Measurements from ENCODE around the gene CDH13.

Gene CDH13

GRCh38 chr16:82947698-82948097, 320.9 kb downstream of the CDH13 start:
- TF ChIP-seq POLR2AphosphoS5 (IDR thresholded peaks at IDR 0.05; ENCODE audit: low read depth, low read length), result no peak
- TF ChIP-seq SIN3A (IDR thresholded peaks at IDR 0.05; ENCODE audit: borderline replicate concordance, insufficient read depth, low read length), result no peak
- TF ChIP-seq, protein P1, sequence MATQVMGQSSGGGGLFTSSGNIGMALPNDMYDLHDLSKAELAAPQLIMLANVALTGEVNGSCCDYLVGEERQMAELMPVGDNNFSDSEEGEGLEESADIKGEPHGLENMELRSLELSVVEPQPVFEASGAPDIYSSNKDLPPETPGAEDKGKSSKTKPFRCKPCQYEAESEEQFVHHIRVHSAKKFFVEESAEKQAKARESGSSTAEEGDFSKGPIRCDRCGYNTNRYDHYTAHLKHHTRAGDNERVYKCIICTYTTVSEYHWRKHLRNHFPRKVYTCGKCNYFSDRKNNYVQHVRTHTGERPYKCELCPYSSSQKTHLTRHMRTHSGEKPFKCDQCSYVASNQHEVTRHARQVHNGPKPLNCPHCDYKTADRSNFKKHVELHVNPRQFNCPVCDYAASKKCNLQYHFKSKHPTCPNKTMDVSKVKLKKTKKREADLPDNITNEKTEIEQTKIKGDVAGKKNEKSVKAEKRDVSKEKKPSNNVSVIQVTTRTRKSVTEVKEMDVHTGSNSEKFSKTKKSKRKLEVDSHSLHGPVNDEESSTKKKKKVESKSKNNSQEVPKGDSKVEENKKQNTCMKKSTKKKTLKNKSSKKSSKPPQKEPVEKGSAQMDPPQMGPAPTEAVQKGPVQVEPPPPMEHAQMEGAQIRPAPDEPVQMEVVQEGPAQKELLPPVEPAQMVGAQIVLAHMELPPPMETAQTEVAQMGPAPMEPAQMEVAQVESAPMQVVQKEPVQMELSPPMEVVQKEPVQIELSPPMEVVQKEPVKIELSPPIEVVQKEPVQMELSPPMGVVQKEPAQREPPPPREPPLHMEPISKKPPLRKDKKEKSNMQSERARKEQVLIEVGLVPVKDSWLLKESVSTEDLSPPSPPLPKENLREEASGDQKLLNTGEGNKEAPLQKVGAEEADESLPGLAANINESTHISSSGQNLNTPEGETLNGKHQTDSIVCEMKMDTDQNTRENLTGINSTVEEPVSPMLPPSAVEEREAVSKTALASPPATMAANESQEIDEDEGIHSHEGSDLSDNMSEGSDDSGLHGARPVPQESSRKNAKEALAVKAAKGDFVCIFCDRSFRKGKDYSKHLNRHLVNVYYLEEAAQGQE (IDR thresholded peaks at IDR 0.05; ENCODE audit: insufficient read depth in 1 of 2, low read depth in 2 of 2, low read length in 2 of 2), result no peak
- no peak for TF ChIP-seq FOXP2 (optimal IDR thresholded peaks at IDR 0.05; ENCODE audit: borderline replicate concordance, extremely low read depth, extremely low read length, insufficient read depth)
- no peak for TF ChIP-seq TAF1 (IDR thresholded peaks at IDR 0.05; ENCODE audit: borderline replicate concordance, insufficient read depth, low read length)

GRCh38 chr16:82949016-82949415, 322.2 kb downstream of the CDH13 start:
- TF ChIP-seq TAF1 (IDR thresholded peaks at IDR 0.05; ENCODE audit: borderline replicate concordance, insufficient read depth, low read length) (no peak), POLR2AphosphoS5 (IDR thresholded peaks at IDR 0.05; ENCODE audit: low read depth, low read length) (no peak), SIN3A (IDR thresholded peaks at IDR 0.05; ENCODE audit: borderline replicate concordance, insufficient read depth, low read length) (no peak), FOXP2 (optimal IDR thresholded peaks at IDR 0.05; ENCODE audit: borderline replicate concordance, extremely low read depth, extremely low read length, insufficient read depth) (no peak)
- TF ChIP-seq, protein P1 (IDR thresholded peaks at IDR 0.05; ENCODE audit: insufficient read depth in 1 of 2, low read depth in 2 of 2, low read length in 2 of 2), result no peak

DNA sequence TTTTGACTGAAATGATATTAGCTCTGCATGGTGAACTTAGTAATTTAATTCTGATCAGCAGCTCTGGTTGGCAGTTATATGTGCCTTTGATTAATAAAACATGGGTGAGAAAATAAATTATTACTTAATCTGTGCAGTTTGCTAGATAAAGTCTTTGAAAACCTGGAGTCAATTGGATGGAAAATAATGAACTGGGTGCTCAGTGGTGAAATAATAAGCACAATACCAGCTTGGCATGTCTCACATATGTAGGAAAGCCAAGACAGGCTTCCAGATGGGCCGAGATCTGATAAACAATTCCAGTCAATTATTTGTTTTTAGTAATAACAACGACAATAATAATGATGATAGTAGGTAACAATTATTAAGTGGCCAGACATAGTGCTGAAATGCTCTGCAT, 326.7 kb downstream of the CDH13 start:
- no peak for TF ChIP-seq SIN3A (IDR thresholded peaks at IDR 0.05; ENCODE audit: borderline replicate concordance, insufficient read depth, low read length)

DNA sequence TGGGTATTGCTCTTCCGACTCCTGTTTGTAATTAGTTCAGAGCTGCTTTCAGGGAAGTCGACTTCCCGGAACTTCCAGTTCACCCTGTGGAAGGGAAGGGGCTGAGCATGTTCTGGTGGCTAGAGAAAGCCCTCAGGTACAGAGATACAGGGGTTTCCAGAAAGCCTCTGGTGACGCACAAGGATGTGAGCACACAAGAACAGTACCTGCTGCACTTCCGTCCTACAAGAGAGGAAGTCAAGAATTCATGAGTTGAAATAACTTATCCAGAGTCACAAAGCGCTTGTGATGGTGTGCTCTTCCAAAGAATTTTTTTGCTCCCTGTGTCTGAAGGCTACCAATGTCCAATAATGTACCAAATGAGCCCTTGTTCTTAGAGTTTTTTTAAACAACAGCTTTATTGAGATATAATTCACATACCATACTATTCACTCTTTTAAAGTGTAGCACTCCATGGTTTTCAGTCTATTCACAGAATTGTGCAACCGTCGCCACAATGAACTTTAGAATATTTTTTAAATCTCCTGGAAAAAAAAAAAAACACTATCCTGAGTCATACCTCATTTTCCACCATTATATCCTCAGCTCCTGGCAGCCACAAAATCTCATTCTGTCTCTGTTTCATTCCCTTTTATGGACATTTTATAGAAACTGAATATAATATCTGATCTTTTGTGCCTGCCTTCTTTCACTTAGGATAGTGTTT, 327.6 kb downstream of the CDH13 start:
- TF ChIP-seq, protein P1 (IDR thresholded peaks at IDR 0.05; ENCODE audit: insufficient read depth in 1 of 2, low read depth in 2 of 2, low read length in 2 of 2), result no peak
- no peak for TF ChIP-seq FOXP2 (optimal IDR thresholded peaks at IDR 0.05; ENCODE audit: borderline replicate concordance, extremely low read depth, extremely low read length, insufficient read depth)
- no peak for TF ChIP-seq POLR2AphosphoS5 (IDR thresholded peaks at IDR 0.05; ENCODE audit: low read depth, low read length)
- no peak for TF ChIP-seq SIN3A (IDR thresholded peaks at IDR 0.05; ENCODE audit: borderline replicate concordance, insufficient read depth, low read length)
- no peak for TF ChIP-seq TAF1 (IDR thresholded peaks at IDR 0.05; ENCODE audit: borderline replicate concordance, insufficient read depth, low read length)

GRCh38 chr16:82955741-82956348, 329.1 kb downstream of the CDH13 start:
- TF ChIP-seq TAF1 (IDR thresholded peaks at IDR 0.05; ENCODE audit: borderline replicate concordance, insufficient read depth, low read length) (no peak), FOXP2 (optimal IDR thresholded peaks at IDR 0.05; ENCODE audit: borderline replicate concordance, extremely low read depth, extremely low read length, insufficient read depth) (no peak)

DNA sequence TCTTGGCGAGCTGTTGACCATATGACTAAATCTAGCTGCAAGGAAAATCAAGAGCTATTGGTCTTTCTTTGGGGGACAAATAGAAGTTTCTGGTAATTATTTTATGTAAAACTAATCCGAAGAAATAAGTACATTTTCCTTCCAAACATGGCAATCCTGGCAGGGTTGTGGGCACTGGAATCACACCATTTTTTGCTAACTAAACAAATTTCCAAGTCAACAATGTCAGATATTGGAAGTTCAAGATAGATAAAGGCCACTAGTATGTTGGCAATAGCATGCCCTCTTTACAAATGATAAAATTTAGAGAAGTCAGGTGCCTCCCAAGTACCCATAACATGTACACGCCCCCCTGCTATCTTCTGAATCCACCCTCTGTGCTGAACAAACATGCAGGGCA, 330.4 kb downstream of the CDH13 start:
- TF ChIP-seq SIN3A (IDR thresholded peaks at IDR 0.05; ENCODE audit: borderline replicate concordance, insufficient read depth, low read length) (no peak), FOXP2 (optimal IDR thresholded peaks at IDR 0.05; ENCODE audit: borderline replicate concordance, extremely low read depth, extremely low read length, insufficient read depth) (no peak), POLR2AphosphoS5 (IDR thresholded peaks at IDR 0.05; ENCODE audit: low read depth, low read length) (no peak), TAF1 (IDR thresholded peaks at IDR 0.05; ENCODE audit: borderline replicate concordance, insufficient read depth, low read length) (no peak)
- TF ChIP-seq, protein P1 (IDR thresholded peaks at IDR 0.05; ENCODE audit: insufficient read depth in 1 of 2, low read depth in 2 of 2, low read length in 2 of 2), result no peak
